GM12878 (cell line): ENCODE measurements around the gene HNRNPR. TPM values are rescaled to one million over a fixed set of nuclear protein-coding genes. Genes with fewer than 3 reads are reported as not detected.

Experiments used
- ATAC-seq: fragments of 200-7000 bp; cut with Tn5 transposase; 3 replicates; pipeline ENCODE4 v1.9.1; 2020; ENCODE audit warnings: mild to moderate bottlenecking, moderate library complexity
- BruUV-seq: library from RNA; stranded (reverse); fragments of 400-500 nt; replicated peaks from 2 replicates; lab custom pipeline; 2021; lab: Mats Ljungman, UMichigan
- CTCF ChIA-PET: fragments of 300-600 bp; sonication (Branson Sonifier 250); formaldehyde crosslinking; extraction: SDS; loops from one replicate; lab custom pipeline; 2021; ENCODE audit warnings: inconsistent platforms; lab: Yijun Ruan, JAX
- POLR2A ChIA-PET: fragments of 350-600 bp; formaldehyde crosslinking; extraction: SDS; loops from one replicate; lab custom pipeline; 2021; ENCODE audit warnings: inconsistent platforms; lab: Charles Lee
- RAD21 ChIA-PET: fragments of 300-600 bp; sonication (Branson Sonifier 250); formaldehyde crosslinking; loops from one replicate; lab custom pipeline; 2023; ENCODE audit warnings: antibody characterized with exemption; ENCODE audit not compliant: unreplicated experiment; lab: Charles Lee
- SMC1A ChIA-PET: fragments of 300-600 bp; sonication (Branson Sonifier 250); formaldehyde crosslinking; loops from one replicate; lab custom pipeline; 2023; ENCODE audit not compliant: unreplicated experiment, uncharacterized antibody; lab: Charles Lee
- DNase-seq: peaks from one replicate; pipeline ENCODE4 v3.0.0-alpha.2; 2011; ENCODE audit warnings: low read depth, low spot score
- FAIRE-seq: peaks from 3 replicates; lab custom pipeline; 2011; peaks lifted over from hg19 to GRCh38; lab: Jason Lieb, UNC
- H2AFZ ChIP-seq: 2 replicates; pipeline ENCODE4 v1.6.0; 2011; ENCODE audit warnings: low read depth, low read length, control low read depth; ENCODE audit not compliant: control insufficient read depth
- H3K27ac ChIP-seq: 2 replicates; pipeline ENCODE4 v1.5.1; 2011; ENCODE audit warnings: control low read depth; ENCODE audit not compliant: control insufficient read depth, insufficient read depth
- H3K27me3 ChIP-seq, 2 experiments: replicated peaks in 1 of 2; 2 replicates each; pipeline versions ENCODE4 v1.6.0 to v1.6.1; 2011; ENCODE audit warnings: low read length in 1 of 2; ENCODE audit not compliant: control insufficient read depth in 2 of 2, insufficient read depth in 2 of 2
- H3K36me3 ChIP-seq, 2 experiments: 2 replicates each; pipeline ENCODE4 v1.5.1; 2011; ENCODE audit warnings: low read length in 1 of 2; ENCODE audit not compliant: control insufficient read depth in 2 of 2, insufficient read depth in 2 of 2
- H3K4me1 ChIP-seq: 2 replicates; pipeline ENCODE4 v1.6.1; 2011; ENCODE audit warnings: mild to moderate bottlenecking, low read length, moderate library complexity, mixed read lengths; ENCODE audit not compliant: control insufficient read depth, insufficient read depth
- H3K4me2 ChIP-seq: 2 replicates; pipeline ENCODE4 v1.6.0; 2011; ENCODE audit warnings: control low read depth; ENCODE audit not compliant: control insufficient read depth, insufficient read depth
- H3K4me3 ChIP-seq: fragments of 200-600 bp; sonication (generic); 2 replicates; pipeline ENCODE4 v1.5.1; 2016
- H3K79me2 ChIP-seq: 2 replicates; pipeline ENCODE4 v1.6.0; 2011; ENCODE audit warnings: low read length; ENCODE audit not compliant: control insufficient read depth, insufficient read depth
- H3K9ac ChIP-seq: 2 replicates; pipeline ENCODE4 v1.8.0; 2011; ENCODE audit warnings: low read length, control low read depth, mixed read lengths; ENCODE audit not compliant: control insufficient read depth, insufficient read depth
- H3K9me3 ChIP-seq: replicated peaks from 3 replicates; pipeline ENCODE4 v1.5.1; 2011; ENCODE audit warnings: mild to moderate bottlenecking, low read length; ENCODE audit not compliant: control insufficient read depth, insufficient read depth
- H4K20me1 ChIP-seq: 2 replicates; pipeline ENCODE4 v1.6.0; 2011; ENCODE audit not compliant: control insufficient read depth, insufficient read depth
- BHLHE40 ChIP-seq, 2 experiments: fragments of 450-650 bp in 1 of 2; IDR thresholded peaks; 2 replicates each; pipeline ENCODE4 v1.6.1; 2011 to 2017; ENCODE audit warnings: low read depth in 2 of 2, borderline replicate concordance in 1 of 2, improper control_type of control experiment in 1 of 2, low read length in 1 of 2, mild to moderate bottlenecking in 1 of 2
- CREB1 ChIP-seq: IDR thresholded peaks from 2 replicates; pipeline ENCODE4 v1.6.1; 2012; ENCODE audit warnings: low read depth, mild to moderate bottlenecking, inconsistent platforms
- E2F8 ChIP-seq: fragments of 450-650 bp; IDR thresholded peaks from 2 replicates; pipeline ENCODE4 v1.6.1; 2018; ENCODE audit warnings: mild to moderate bottlenecking, low read depth, moderate library complexity; ENCODE audit not compliant: partially characterized antibody
- FOS ChIP-seq: IDR thresholded peaks from 3 replicates; pipeline ENCODE4 v1.6.1; 2011; ENCODE audit warnings: borderline replicate concordance; ENCODE audit not compliant: insufficient read length; ENCODE audit errors: extremely low read depth
- GATAD2B ChIP-seq: fragments of 450-650 bp; conservative IDR thresholded peaks from 2 replicates; pipeline ENCODE4 v1.6.1; 2017; ENCODE audit warnings: low read depth, mild to moderate bottlenecking, moderate library complexity
- NFXL1 ChIP-seq: fragments of 450-650 bp; IDR thresholded peaks from 2 replicates; pipeline ENCODE4 v1.6.1; 2017; ENCODE audit warnings: antibody characterized with exemption, mild to moderate bottlenecking, borderline replicate concordance
- SIX5 ChIP-seq: IDR thresholded peaks from 2 replicates; pipeline ENCODE4 v1.6.1; 2011; ENCODE audit warnings: mild to moderate bottlenecking, low read depth, low read length, moderate library complexity; ENCODE audit not compliant: severe bottlenecking
- SPI1 ChIP-seq: IDR thresholded peaks from 2 replicates; pipeline ENCODE4 v1.6.1; 2011; ENCODE audit warnings: low read depth, mild to moderate bottlenecking, low read length, moderate library complexity, borderline replicate concordance; ENCODE audit not compliant: insufficient read depth
- ZSCAN29 ChIP-seq: fragments of 450-650 bp; IDR thresholded peaks from 2 replicates; pipeline ENCODE4 v1.6.1; 2017; ENCODE audit warnings: mild to moderate bottlenecking, moderate library complexity
- WGBS: methylation state at CpG from one replicate; pipeline ENCODE4 v1.1.6; 2016; ENCODE audit warnings: low lambda C conversion rate; ENCODE audit not compliant: insufficient replicate concordance, insufficient coverage; ENCODE audit errors: missing lambda C conversion rate; 5-methylcytosine and 5-hydroxymethylcytosine counted together
- in situ Hi-C: fragments of 300-500 bp; cut with MboI; formaldehyde crosslinking; loops from 9 replicates; pipeline ENCODE4 v1.14.3; 2018; ENCODE audit warnings: mixed read lengths
- intact Hi-C: fragments of 100-400 bp; cut with micrococcal nuclease; formaldehyde crosslinking; loops from one replicate; pipeline ENCODE4 v1.14.2; 2022; ENCODE audit not compliant: unreplicated experiment
- polyA plus RNA-seq, 11 experiments: library from polyadenylated mRNA; depleted of rRNA in 4 of 11; unstranded in 6 of 11; stranded (reverse) in 5 of 11; fragments of >200 nt; fragmentation: Nextera tagmentation in 4 of 11; fragmentation: Illumina TruSeq in 1 of 11; extraction: Ambion mirVana in 4 of 11; extraction: Trizol in 1 of 11; gene quantifications; 1 replicate in 1 of 11; 2 replicates in 10 of 11; pipeline versions ENCODE4 v1.2.1 to v1.2.3, GENCODE V29; 2011 to 2016; ENCODE audit warnings: inconsistent platforms in 2 of 11, missing spikeins in 2 of 11, low read depth in 1 of 11
- total RNA-seq, 4 experiments: library from RNA; depleted of rRNA in 3 of 4; stranded (reverse); fragments of >200 nt in 3 of 4; fragmentation: Illumina TruSeq in 1 of 4; extraction: Trizol in 1 of 4; gene quantifications; 2 replicates each; pipeline versions ENCODE4 v1.2.1 to v1.2.3, GENCODE V29; 2013 to 2021

The HNRNPR gene
- total and polyA plus RNA-seq, 10 of the 15 experiments (the other 5 are each of a cell fraction or from before 2014, with no cell fraction given): 80.5 to 280 (median 218) TPM

- in situ Hi-C loops: no loop called here
- SMC1A ChIA-PET: no interaction called here
- Histone ChIP-seq H3K4me2 (no peak overlapping the region), H3K27me3 (peaks cover 0 to 2% of the 10 kb centered on the region in 2 experiments; a peak in 2 of 4 replicates), H4K20me1 (no peaks in the 10 kb centered on the region), H3K9ac (no peak overlapping the region), H2AFZ (no peak overlapping the region), H3K4me3 (no peak overlapping the region), H3K79me2 (no peaks in the 10 kb centered on the region), H3K9me3 (no peaks in the 10 kb centered on the region), H3K4me1 (no peaks in the 10 kb centered on the region), H3K36me3 (no peaks in the 10 kb centered on the region), H3K27ac (no peak overlapping the region)
- DNase-seq (no peak), FAIRE-seq (no peak), ATAC-seq (no peak)
- TF ChIP-seq NFXL1 (no peak), BHLHE40 (IDR thresholded peaks at IDR 0.05; ENCODE audit: borderline replicate concordance in 1 of 2, low read depth in 2 of 2, low read length in 1 of 2) (peak in 1 of 2 experiments; percentile 49; a peak in 2 of 4 replicates)
- BruUV-seq: no TSS peak
- CTCF ChIA-PET: no interaction called here
- POLR2A ChIA-PET: interaction anchor here (0.6 kb wide), 1 partner anchor 935 kb away, joined by 4 read pairs; no protein-coding TSS in a partner anchor
- WGBS: 36% methylated on average over 8 of the region's 8 CpGs
- intact Hi-C loops: no loop called here
- RAD21 ChIA-PET: no interaction called here
Measured at GRCh38 chr1:23383577-23384311, 39.7 kb upstream of the HNRNPR start.

GRCh38 chr1:23381233-23381885, 37.3 kb upstream of the HNRNPR start:
- Histone ChIP-seq H2AFZ (no peak overlapping the region), H3K4me2 (no peak overlapping the region), H3K4me3 (no peak overlapping the region), H3K27ac (no peak overlapping the region), H3K36me3 (no peaks in the 10 kb centered on the region), H3K27me3 (peaks cover 0 to 2% of the 10 kb centered on the region in 2 experiments; a peak in 2 of 4 replicates), H3K4me1 (peaks cover 3% of the 10 kb centered on the region; the same call in 1 of the 2 replicates), H3K9ac (no peak overlapping the region), H3K9me3 (no peaks in the 10 kb centered on the region), H3K79me2 (no peaks in the 10 kb centered on the region), H4K20me1 (no peaks in the 10 kb centered on the region)
- in situ Hi-C loops: no loop called here
- WGBS: 56% methylated on average over 5 of the region's 5 CpGs
- TF ChIP-seq FOS (no peak), ZSCAN29 (no peak), SPI1 (peak; percentile 34; the same call in 1 of the 2 replicates), GATAD2B (no peak), CREB1 (no peak), E2F8 (no peak), SIX5 (no peak)
- ATAC-seq (no peak), DNase-seq (no peak), FAIRE-seq (no peak)
- ChIA-PET CTCF (no interaction called here), RAD21 (no interaction called here), SMC1A (no interaction called here), POLR2A (no interaction called here)
- no TSS peak for BruUV-seq
- intact Hi-C loops: no loop called here
